ENCODE measurements around the gene ZBTB7C.

Gene ZBTB7C

DNA sequence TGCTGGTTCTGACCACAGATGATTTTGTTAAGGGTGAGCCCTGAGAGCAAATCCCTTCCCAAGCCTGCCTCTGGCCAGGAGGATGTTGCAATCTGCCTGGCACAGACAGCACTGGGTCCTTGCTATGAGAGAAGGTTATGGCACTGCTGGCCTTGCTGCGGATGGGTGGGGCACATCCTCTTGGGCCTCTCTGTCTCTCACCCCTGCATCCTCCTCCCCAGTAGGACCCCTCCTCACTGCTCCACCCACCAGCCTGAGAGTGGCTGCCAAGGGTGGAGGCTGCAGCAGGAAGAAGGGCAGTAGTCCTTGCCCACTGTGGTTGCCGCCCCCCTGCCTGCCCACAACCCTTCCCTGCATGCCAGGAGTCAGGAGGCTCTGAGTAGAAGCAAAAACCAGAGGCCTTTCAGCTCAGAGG, 180.9 kb downstream of the ZBTB7C start:
- Histone ChIP-seq H3K4me1 (ENCODE audit: insufficient read depth, low read length) (no peaks in the 10 kb centered on the region; the same call in 1 of the 2 replicates), H3K27ac (ENCODE audit: low read length) (no peak overlapping the region), H3K27me3 (ENCODE audit: insufficient read depth, low read length) (no peaks in the 10 kb centered on the region), H3K4me3 (ENCODE audit: low read length) (no peak overlapping the region), H3K9me3 (ENCODE audit: insufficient read depth, low read depth, low read length) (no peaks in the 10 kb centered on the region), H3K36me3 (ENCODE audit: insufficient read depth, low read depth, low read length) (no peaks in the 10 kb centered on the region), H3K9ac (ENCODE audit: low read depth, low read length) (no peak overlapping the region)

GRCh38 chr18:48227206-48227605, 182.0 kb downstream of the ZBTB7C start:
- H3K9ac ChIP-seq (ENCODE audit: low read depth, low read length), result no peak overlapping the region
- no peak overlapping the region for H3K27ac ChIP-seq (ENCODE audit: low read length)
- no peaks in the 10 kb centered on the region; the same call in 1 of the 2 replicates for H3K4me1 ChIP-seq (ENCODE audit: insufficient read depth, low read length)
- peaks cover 6% of the 10 kb centered on the region; the same call in 1 of the 2 replicates for H3K27me3 ChIP-seq (ENCODE audit: insufficient read depth, low read length)
- no peaks in the 10 kb centered on the region for H3K36me3 ChIP-seq (ENCODE audit: insufficient read depth, low read depth, low read length)
- no peaks in the 10 kb centered on the region for H3K9me3 ChIP-seq (ENCODE audit: insufficient read depth, low read depth, low read length)
- no peak overlapping the region for H3K4me3 ChIP-seq (ENCODE audit: low read length)

DNA sequence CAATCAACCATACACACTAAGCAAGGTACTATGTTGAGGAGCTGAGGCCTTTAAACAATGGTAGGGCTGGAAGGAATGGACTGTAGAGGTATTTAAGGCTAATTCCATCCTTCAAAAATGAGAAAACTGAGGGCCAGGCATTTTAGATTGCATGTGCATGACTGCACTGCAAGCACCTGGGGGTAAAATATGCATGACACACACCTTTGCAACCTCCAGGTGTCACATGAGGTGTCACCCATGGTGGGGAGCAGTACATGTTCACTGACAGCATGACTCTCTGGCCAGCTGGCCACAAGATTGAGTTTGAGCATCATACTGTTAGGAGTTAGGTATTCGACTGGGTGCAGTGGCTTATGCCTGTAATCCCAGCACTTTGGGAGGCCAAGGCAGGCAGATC, 182.8 kb downstream of the ZBTB7C start:
- H3K27ac ChIP-seq (ENCODE audit: low read length), result no peak overlapping the region
- no peak overlapping the region for H3K4me3 ChIP-seq (ENCODE audit: low read length)
- H3K4me1 ChIP-seq (ENCODE audit: insufficient read depth, low read length), result no peaks in the 10 kb centered on the region; the same call in 1 of the 2 replicates

GRCh38 chr18:48222118-48222517, 187.1 kb downstream of the ZBTB7C start:
- Histone ChIP-seq H3K4me3 (ENCODE audit: low read length) (no peak overlapping the region), H3K4me1 (ENCODE audit: insufficient read depth, low read length) (no peaks in the 10 kb centered on the region), H3K9ac (ENCODE audit: low read depth, low read length) (no peak overlapping the region), H3K27ac (ENCODE audit: low read length) (no peak overlapping the region), H3K9me3 (ENCODE audit: insufficient read depth, low read depth, low read length) (no peaks in the 10 kb centered on the region), H3K36me3 (ENCODE audit: insufficient read depth, low read depth, low read length) (no peaks in the 10 kb centered on the region), H3K27me3 (ENCODE audit: insufficient read depth, low read length) (peaks cover 7% of the 10 kb centered on the region; the same call in 1 of the 2 replicates)

More for the DNA sequence above, 182.8 kb downstream of the ZBTB7C start:
- H3K9me3 ChIP-seq (ENCODE audit: insufficient read depth, low read depth, low read length), result no peaks in the 10 kb centered on the region
- H3K9ac ChIP-seq (ENCODE audit: low read depth, low read length), result no peak overlapping the region
- peaks cover 7% of the 10 kb centered on the region; the same call in 1 of the 2 replicates for H3K27me3 ChIP-seq (ENCODE audit: insufficient read depth, low read length)
- H3K36me3 ChIP-seq (ENCODE audit: insufficient read depth, low read depth, low read length), result no peaks in the 10 kb centered on the region

- Histone ChIP-seq H3K27me3 (ENCODE audit: insufficient read depth, low read length) (peaks cover 7% of the 10 kb centered on the region; the same call in 1 of the 2 replicates), H3K36me3 (ENCODE audit: insufficient read depth, low read depth, low read length) (no peaks in the 10 kb centered on the region), H3K4me1 (ENCODE audit: insufficient read depth, low read length) (no peaks in the 10 kb centered on the region), H3K9ac (ENCODE audit: low read depth, low read length) (no peak overlapping the region), H3K4me3 (ENCODE audit: low read length) (no peak overlapping the region), H3K9me3 (ENCODE audit: insufficient read depth, low read depth, low read length) (no peaks in the 10 kb centered on the region), H3K27ac (ENCODE audit: low read length) (no peak overlapping the region)
These were observed 189.2 kb downstream of the ZBTB7C start for GRCh38 chr18:48219810-48220499.

DNA sequence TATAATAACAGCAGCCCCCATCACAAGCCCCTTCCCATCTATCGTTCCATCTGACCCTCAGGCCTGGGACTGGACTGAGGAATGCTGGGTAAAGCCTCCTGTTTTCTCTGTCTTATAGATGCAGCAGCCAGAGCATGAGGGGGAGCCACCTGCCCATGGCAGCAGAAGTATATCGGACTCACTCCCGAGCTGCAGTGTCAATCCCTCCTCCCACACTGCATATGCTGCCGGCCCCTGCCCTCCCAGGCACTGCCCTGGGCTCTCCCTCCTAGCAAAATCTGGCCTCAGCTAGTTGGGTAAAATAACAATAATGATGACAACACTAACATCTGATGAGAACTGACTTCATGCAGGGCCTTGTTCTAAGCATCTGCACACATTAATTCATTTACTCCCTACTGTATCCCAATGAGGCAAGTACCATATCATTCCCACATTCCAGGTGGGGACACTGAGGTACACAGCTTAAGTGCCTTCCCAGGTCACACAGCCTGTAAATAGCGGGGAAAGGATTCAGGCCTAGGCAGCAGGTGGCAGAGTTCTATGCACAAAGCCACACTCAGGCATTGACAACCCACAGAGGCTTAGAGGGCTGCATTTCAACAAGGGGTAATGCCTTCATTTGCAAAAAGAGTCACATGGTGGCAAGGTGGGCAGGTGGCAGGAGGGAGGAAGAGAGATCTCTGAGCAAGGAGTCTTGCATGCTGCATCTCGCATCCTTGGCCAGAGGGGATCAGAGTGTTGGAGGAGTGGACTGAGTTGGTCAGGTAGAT, 190.0 kb downstream of the ZBTB7C start:
- Histone ChIP-seq H3K27ac (ENCODE audit: low read length) (no peak overlapping the region), H3K4me3 (ENCODE audit: low read length) (no peak overlapping the region), H3K27me3 (ENCODE audit: insufficient read depth, low read length) (peaks cover 7% of the 10 kb centered on the region; the same call in 1 of the 2 replicates), H3K36me3 (ENCODE audit: insufficient read depth, low read depth, low read length) (no peaks in the 10 kb centered on the region), H3K9me3 (ENCODE audit: insufficient read depth, low read depth, low read length) (no peaks in the 10 kb centered on the region), H3K9ac (ENCODE audit: low read depth, low read length) (no peak overlapping the region), H3K4me1 (ENCODE audit: insufficient read depth, low read length) (no peaks in the 10 kb centered on the region)

- H3K9me3 ChIP-seq (ENCODE audit: insufficient read depth, low read depth, low read length), result no peaks in the 10 kb centered on the region
- peaks cover 7% of the 10 kb centered on the region; the same call in 1 of the 2 replicates for H3K27me3 ChIP-seq (ENCODE audit: insufficient read depth, low read length)
- H3K4me3 ChIP-seq (ENCODE audit: low read length), result no peak overlapping the region
These were observed 190.7 kb downstream of the ZBTB7C start for GRCh38 chr18:48218285-48219022.

DNA sequence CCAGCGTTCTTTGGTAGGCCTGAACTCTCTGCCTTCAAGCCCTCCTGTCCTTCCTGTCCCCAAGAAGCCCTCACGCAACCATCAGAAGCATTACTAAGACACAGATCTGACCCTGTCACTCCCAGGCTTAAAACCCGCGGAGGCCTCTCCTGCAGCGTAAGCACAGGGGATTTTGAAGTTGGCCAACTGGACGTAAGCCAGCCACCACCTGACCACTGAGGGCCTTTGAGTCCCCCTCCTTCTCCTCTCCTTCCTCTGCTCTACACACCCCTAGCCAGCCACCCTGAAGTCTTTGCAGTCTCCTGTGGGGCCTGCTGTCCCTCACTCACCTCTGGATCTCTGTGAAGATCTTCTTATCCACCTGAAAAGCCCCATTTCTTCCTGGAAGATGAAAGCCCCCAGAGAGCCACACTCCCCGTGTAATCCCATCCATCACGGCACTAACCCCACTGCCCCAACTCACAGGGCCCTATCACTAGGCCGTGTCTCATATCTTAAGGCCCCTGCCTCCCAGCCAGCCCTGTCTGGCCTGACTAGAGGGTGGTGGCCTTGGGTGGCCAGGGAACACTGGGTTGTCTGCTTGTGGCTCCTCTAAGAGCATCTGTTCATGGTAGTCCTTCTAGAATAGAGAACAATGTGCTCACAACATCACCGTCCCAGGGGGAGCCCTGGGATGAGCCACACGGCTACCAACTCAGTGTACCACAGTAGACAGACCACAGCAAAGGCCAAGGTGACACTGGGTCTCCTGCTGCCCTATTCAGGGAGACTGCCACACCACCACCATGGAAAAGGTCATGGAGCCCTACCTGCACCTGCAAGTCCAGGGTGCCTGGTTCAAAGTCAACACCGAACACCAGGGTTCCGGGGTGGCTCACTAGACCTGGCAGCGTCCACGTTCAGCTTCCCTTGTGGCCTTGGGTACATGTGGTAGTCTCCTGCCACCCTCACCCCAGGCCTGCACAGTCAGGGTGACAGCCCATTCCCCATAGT, 191.6 kb downstream of the ZBTB7C start:
- Histone ChIP-seq H3K4me3 (ENCODE audit: low read length) (no peak overlapping the region), H3K9me3 (ENCODE audit: insufficient read depth, low read depth, low read length) (no peaks in the 10 kb centered on the region), H3K9ac (ENCODE audit: low read depth, low read length) (no peak overlapping the region), H3K36me3 (ENCODE audit: insufficient read depth, low read depth, low read length) (no peaks in the 10 kb centered on the region), H3K27me3 (ENCODE audit: insufficient read depth, low read length) (peaks cover 3% of the 10 kb centered on the region; the same call in 1 of the 2 replicates), H3K4me1 (ENCODE audit: insufficient read depth, low read length) (no peaks in the 10 kb centered on the region), H3K27ac (ENCODE audit: low read length) (no peak overlapping the region)

More at GRCh38 chr18:48218285-48219022, 190.7 kb downstream of the ZBTB7C start:
- Histone ChIP-seq H3K36me3 (ENCODE audit: insufficient read depth, low read depth, low read length) (no peaks in the 10 kb centered on the region), H3K4me1 (ENCODE audit: insufficient read depth, low read length) (no peaks in the 10 kb centered on the region), H3K27ac (ENCODE audit: low read length) (no peak overlapping the region), H3K9ac (ENCODE audit: low read depth, low read length) (no peak overlapping the region)

GRCh38 chr18:48216639-48217257, 192.4 kb downstream of the ZBTB7C start:
- no peaks in the 10 kb centered on the region for H3K36me3 ChIP-seq (ENCODE audit: insufficient read depth, low read depth, low read length)
- no peaks in the 10 kb centered on the region for H3K4me1 ChIP-seq (ENCODE audit: insufficient read depth, low read length)
- H3K4me3 ChIP-seq (ENCODE audit: low read length), result no peak overlapping the region
- H3K27ac ChIP-seq (ENCODE audit: low read length), result no peak overlapping the region
- no peaks in the 10 kb centered on the region for H3K27me3 ChIP-seq (ENCODE audit: insufficient read depth, low read length)
- no peaks in the 10 kb centered on the region; the same call in 1 of the 2 replicates for H3K9me3 ChIP-seq (ENCODE audit: insufficient read depth, low read depth, low read length)
- no peak overlapping the region for H3K9ac ChIP-seq (ENCODE audit: low read depth, low read length)

DNA sequence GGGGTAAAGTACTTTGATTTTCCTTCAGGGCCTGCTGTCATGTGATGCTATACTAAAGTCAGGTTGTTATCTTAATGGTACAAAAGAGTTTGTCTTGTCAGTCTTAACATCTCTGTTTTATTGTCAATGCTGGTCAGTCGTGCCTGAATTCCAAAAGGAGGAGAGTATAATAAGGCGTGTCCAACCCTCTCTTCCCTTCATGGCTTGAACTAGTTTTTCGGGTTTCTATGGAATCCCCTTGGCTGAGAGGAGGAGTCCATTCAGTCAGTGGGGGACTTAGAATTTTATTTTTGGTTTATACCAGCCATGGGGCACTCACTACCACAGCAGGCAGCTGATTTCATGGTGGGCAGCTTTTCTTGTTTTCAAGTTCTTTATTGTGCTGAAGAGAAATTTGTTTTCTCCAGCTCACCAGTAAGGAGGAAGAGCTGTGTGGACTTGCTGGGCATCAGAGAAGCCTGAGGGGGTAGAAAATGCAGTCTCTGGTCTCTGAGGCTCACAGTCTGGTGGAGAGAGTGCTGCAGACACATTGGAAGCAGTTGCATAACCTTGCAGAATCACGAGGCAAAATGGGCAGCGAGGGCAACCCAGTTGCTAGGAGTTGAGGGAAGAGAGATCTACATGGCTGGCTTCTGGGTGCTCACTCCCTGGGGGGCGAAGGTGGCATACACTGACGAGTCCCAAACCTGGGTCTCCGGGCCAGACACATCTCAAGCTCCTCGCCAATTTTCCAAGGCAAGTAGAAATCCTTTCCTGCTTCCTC, 193.1 kb downstream of the ZBTB7C start:
- Histone ChIP-seq H3K4me1 (ENCODE audit: insufficient read depth, low read length) (no peaks in the 10 kb centered on the region), H3K9me3 (ENCODE audit: insufficient read depth, low read depth, low read length) (peaks cover 2% of the 10 kb centered on the region; the same call in 1 of the 2 replicates), H3K27me3 (ENCODE audit: insufficient read depth, low read length) (no peaks in the 10 kb centered on the region), H3K9ac (ENCODE audit: low read depth, low read length) (no peak overlapping the region), H3K36me3 (ENCODE audit: insufficient read depth, low read depth, low read length) (no peaks in the 10 kb centered on the region), H3K27ac (ENCODE audit: low read length) (no peak overlapping the region), H3K4me3 (ENCODE audit: low read length) (no peak overlapping the region)
